ENCODE measurements around the gene TNS1. TPM values are rescaled to one million over a fixed set of nuclear protein-coding genes. Genes with fewer than 3 reads are reported as not detected.

Gene TNS1
- total RNA-seq, 2 donors from 2014 or later, result 0.29 to 2.1 TPM

DNA sequence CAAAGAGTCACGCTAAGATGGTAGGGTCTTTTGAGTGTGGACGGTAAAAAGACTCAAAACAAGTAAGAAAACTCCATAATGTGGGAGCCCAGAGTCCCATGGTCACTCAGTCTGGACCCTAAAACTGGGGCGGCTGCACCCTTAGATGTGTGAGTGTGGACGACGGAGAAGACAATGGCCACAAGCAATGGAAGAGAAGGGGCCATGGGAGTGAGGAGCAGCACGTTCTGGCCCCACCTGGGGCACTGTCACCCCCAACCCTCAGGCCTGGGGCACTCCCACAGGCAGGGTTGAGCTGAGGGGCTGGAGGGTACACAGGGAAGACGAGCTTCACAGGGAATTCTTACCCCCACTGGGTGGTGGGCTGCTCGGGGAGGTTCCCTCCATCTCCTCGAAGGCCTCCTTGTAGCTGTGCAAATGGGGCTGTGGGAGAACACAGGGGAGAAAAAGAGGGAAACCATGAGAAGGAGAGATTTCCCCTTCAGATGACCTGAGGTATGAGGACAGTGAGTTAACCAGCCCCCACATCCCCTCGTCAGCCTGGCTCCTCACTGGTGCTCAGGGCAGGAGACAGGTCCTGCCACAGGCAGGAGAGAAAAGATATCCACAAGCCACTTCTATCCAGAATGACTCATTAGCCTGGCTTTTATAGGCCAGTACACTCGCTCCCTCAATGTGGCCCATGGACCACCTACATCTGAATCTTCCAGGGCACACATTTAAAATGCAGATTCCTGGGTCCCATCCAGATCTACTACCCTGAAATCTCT is 167.9 kb downstream of the TNS1 start:
- no peak for ATAC-seq
- no peaks in the 10 kb centered on the region for H3K36me3 Mint-ChIP-seq
- no peaks in the 10 kb centered on the region for H3K9me3 Mint-ChIP-seq

DNA sequence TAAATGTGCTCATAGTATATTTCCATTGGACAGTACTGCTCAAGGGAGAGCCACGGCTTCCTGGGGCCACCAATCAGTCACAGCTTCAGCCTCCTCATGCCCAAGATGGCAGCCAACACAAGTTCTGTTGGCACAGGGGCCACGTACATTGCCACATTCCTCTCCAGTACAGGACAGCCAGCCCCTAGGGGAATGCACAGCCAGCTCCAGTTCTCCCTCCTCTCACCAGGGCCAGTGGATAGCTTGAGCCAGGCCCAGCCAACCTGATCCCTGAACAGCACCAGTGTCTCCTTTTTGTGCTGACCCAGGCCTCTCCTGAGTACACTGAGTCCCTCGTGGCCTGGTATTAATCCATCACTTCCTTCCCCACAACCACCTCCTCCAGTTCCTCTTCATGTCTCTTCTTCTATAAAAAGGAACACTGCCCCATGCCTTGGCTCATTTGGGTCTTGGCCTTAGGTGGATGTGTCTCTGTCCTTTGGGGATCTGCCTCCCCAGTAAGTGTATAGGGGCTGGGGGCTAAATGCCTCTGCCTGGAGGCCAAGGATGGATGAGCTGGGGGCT is 168.7 kb downstream of the TNS1 start:
- Mint-ChIP-seq H3K27ac (peak overlapping the region in 1 of 2 donors; percentile 23), H3K36me3 (no peaks in the 10 kb centered on the region), H3K9me3 (no peaks in the 10 kb centered on the region), H3K4me1 (ENCODE audit: low read depth in 2 of 2) (no peaks in the 10 kb centered on the region), H3K27me3 (peaks cover 0 to 5% of the 10 kb centered on the region in 2 donors), H3K4me3 (no peak overlapping the region)
- no peak for ATAC-seq
- no peak for DNase-seq (ENCODE audit: low spot score)

More for the DNA sequence above, 167.9 kb downstream of the TNS1 start:
- DNase-seq (ENCODE audit: low spot score), result no peak
- peak overlapping the region in 1 of 2 donors; percentile 23 for H3K27ac Mint-ChIP-seq
- H3K4me1 Mint-ChIP-seq (ENCODE audit: low read depth in 2 of 2), result no peaks in the 10 kb centered on the region
- peaks cover 0 to 5% of the 10 kb centered on the region in 2 donors for H3K27me3 Mint-ChIP-seq
- H3K4me3 Mint-ChIP-seq, result no peak overlapping the region

DNA sequence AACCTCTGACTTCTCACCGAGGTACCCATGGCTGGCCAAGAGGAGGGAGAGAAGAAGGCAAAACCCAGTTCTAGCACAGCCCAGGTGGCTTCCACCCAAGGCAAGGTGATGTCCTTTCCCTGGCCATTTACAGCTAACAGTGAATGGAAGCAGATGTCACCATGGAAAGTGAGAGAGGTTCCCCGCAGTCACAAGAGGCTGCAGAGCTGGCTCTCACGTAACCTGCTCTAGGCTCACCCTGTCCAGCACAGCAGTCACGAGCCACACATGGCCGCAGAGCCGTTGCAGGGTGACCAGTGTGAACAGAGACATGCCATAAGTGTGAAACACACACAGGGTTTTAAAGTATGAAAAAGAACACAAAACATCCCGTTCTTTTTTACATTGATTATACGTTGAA is 169.4 kb downstream of the TNS1 start:
- ATAC-seq, result no peak
- no peaks in the 10 kb centered on the region for H3K9me3 Mint-ChIP-seq
- no peak for DNase-seq (ENCODE audit: low spot score)
- H3K4me1 Mint-ChIP-seq (ENCODE audit: low read depth in 2 of 2), result no peaks in the 10 kb centered on the region
- H3K27ac Mint-ChIP-seq, result no peak overlapping the region
- H3K36me3 Mint-ChIP-seq, result no peaks in the 10 kb centered on the region
- peaks cover 0 to 5% of the 10 kb centered on the region in 2 donors for H3K27me3 Mint-ChIP-seq
- H3K4me3 Mint-ChIP-seq, result no peak overlapping the region

DNA sequence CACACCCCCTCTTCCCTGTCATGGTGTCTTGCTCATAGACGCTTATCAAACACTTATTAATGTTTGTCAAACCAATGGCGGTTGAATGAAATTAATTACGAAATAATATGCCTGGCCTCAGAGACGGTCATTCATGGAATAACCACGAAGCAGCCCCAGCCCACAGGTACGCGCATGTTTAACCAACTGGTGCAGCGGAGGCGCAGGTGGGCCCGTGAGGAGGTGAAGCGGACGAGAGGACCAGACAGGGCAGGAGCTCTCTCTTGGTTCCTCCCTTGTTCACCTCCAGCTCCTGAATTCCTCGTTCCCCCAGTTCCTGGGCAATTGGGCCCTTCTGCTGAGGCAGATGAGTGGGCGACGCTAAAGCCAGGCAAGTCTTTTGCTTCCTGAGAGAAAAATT is 169.8 kb downstream of the TNS1 start:
- H3K27me3 Mint-ChIP-seq, result peaks cover 0 to 5% of the 10 kb centered on the region in 2 donors

DNA sequence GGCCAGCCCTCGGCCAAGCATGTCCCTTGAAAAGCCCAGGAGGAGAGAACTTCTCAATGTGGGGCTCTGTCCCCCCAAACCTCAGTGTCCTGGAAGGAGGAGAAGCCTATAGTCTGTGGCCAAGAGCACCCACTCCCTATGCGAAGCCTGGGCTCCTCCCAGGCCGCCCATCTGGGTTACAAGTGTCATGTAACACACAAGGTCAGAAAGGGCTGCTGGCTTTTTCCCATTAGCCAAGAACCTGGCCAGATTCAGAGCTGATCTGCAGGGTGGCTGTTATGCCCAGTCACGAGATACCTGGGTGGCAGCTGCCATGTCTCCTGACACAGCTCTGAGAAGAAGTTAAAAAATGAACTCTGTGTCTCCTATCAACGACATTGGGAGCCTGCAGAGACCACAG is 170.7 kb downstream of the TNS1 start:
- Mint-ChIP-seq H3K27ac (no peak overlapping the region), H3K4me1 (ENCODE audit: low read depth in 2 of 2) (no peaks in the 10 kb centered on the region), H3K36me3 (no peaks in the 10 kb centered on the region), H3K4me3 (no peak overlapping the region), H3K9me3 (no peaks in the 10 kb centered on the region), H3K27me3 (peaks cover 0 to 5% of the 10 kb centered on the region in 2 donors)
- ATAC-seq, result no peak
- no peak for DNase-seq (ENCODE audit: low spot score)

More for the DNA sequence above, 169.8 kb downstream of the TNS1 start:
- Mint-ChIP-seq H3K4me1 (ENCODE audit: low read depth in 2 of 2) (no peaks in the 10 kb centered on the region), H3K9me3 (no peaks in the 10 kb centered on the region), H3K4me3 (no peak overlapping the region), H3K36me3 (no peaks in the 10 kb centered on the region), H3K27ac (no peak overlapping the region)
- DNase-seq (ENCODE audit: low spot score) (no peak), ATAC-seq (no peak)

DNA sequence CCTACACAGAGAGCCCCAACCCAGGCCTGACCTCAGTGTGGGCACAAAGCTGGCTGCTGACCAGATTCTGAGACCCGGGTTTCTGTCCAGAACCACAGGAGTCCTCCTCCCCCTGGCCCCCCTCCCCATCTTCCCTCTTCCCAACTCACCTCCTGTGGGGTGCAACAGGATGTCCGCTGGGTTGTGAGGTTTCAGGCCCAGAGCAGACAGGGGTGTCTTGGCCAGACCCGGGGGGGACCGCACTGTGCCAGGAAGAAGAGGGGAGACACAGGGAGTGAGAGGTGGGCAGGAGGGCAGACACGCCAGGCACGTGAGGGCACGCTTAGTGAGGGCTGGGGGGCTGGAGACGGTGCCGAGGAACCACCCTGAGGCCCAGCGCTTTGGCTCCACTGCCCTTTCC is 171.5 kb downstream of the TNS1 start:
- no peaks in the 10 kb centered on the region for H3K4me1 Mint-ChIP-seq (ENCODE audit: low read depth in 2 of 2)
- H3K36me3 Mint-ChIP-seq, result no peaks in the 10 kb centered on the region
- no peaks in the 10 kb centered on the region for H3K9me3 Mint-ChIP-seq
- H3K4me3 Mint-ChIP-seq, result no peak overlapping the region
- DNase-seq (ENCODE audit: low spot score) (no peak), ATAC-seq (no peak)
- H3K27ac Mint-ChIP-seq, result no peak overlapping the region
- H3K27me3 Mint-ChIP-seq, result peaks cover 0 to 5% of the 10 kb centered on the region in 2 donors

DNA sequence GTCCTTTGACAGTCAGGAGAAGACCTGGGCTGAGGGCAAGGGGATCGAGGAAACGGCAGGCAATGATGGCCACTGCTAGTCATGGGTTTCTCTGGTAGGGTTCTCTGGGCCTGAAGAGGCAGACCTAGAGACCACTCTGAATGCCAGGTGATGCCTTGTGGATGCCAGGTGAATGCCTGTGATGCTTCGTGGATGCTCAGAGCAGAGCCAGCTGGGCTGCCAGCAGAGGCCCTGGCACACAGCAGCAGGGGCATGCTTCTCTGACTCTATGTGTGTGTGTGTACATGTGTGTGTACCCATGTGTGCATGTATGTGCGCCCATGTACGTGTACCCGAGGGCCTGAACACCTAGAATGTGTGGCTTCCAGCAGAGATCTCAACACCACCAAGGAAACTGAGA is 172.0 kb downstream of the TNS1 start:
- H3K27ac Mint-ChIP-seq, result no peak overlapping the region
- no peaks in the 10 kb centered on the region for H3K4me1 Mint-ChIP-seq (ENCODE audit: low read depth in 2 of 2)
- DNase-seq (ENCODE audit: low spot score), result no peak
- no peak overlapping the region for H3K4me3 Mint-ChIP-seq
- H3K36me3 Mint-ChIP-seq, result no peaks in the 10 kb centered on the region
- H3K27me3 Mint-ChIP-seq, result peaks cover 0 to 7% of the 10 kb centered on the region in 2 donors
- H3K9me3 Mint-ChIP-seq, result no peaks in the 10 kb centered on the region
- no peak for ATAC-seq

DNA sequence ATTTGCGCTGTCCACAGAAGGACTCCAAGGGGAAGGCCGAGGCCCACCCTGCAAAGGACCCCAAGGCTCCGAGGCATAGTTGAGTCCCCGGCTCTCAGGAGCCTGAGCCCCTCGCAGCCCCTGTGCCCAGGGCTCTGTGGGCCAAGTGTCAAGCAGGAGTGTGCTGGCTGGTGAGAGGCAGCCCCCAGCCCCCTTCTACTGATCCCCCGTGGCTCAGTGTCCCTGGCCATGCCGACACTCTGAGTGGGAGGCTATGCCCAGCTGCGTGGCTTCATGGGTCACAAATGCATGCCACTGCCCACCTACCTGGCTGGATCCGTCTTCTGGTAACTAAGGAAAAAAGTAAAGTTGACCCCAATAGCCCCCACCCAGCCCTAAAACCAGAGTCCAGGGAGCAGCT is 172.7 kb downstream of the TNS1 start:
- H3K27ac Mint-ChIP-seq, result no peak overlapping the region

DNA sequence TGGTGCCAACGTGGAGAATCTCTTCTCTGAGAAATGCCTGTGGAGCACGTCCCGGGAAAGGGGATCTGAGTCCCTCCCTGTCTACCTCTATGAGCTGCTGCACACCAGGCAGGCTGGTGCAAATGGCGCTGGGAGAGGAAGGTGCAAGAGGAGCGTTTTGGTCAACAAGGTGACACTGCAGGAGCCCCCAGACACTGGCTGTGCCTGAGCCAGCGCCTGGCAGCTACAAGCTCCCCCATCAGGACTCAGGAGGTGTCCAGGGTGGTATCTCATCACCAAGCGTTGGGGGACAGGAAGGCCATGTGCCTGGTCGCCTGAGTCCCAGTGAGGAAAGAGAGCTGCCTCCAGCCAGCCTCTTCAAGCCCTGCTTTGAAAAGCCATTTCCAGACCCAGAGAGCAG is 173.4 kb downstream of the TNS1 start:
- DNase-seq (ENCODE audit: low spot score) (no peak), ATAC-seq (no peak)
- Mint-ChIP-seq H3K4me1 (ENCODE audit: low read depth in 2 of 2) (no peaks in the 10 kb centered on the region), H3K4me3 (no peak overlapping the region), H3K27me3 (peaks cover 0 to 7% of the 10 kb centered on the region in 2 donors), H3K27ac (no peak overlapping the region), H3K9me3 (no peaks in the 10 kb centered on the region), H3K36me3 (no peaks in the 10 kb centered on the region)

More for the DNA sequence above, 172.7 kb downstream of the TNS1 start:
- DNase-seq (ENCODE audit: low spot score), result no peak
- Mint-ChIP-seq H3K4me1 (ENCODE audit: low read depth in 2 of 2) (no peaks in the 10 kb centered on the region), H3K36me3 (no peaks in the 10 kb centered on the region), H3K4me3 (no peak overlapping the region), H3K9me3 (no peaks in the 10 kb centered on the region), H3K27me3 (peaks cover 0 to 7% of the 10 kb centered on the region in 2 donors)
- ATAC-seq, result no peak

DNA sequence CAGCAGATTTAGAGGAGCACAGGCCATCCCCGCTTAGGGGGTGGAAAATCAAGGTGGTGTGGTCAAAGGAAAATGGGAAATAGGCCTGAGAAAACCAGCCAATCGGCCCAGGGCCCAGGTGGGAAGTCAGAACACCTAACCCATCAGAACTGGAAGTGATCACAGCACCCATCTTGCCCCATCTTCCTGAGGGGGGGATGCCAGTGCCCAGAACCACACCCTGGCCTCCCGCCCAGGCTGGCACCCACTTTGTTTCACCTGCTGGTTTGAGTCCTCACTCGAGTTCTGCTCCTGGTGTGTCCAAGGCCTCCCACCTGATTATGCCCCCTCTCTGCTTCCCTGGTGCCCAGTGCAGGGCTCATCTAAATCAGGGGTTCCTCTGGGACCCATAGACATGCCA is 174.5 kb downstream of the TNS1 start:
- no peak for DNase-seq (ENCODE audit: low spot score)
- H3K27me3 Mint-ChIP-seq, result peaks cover 0 to 7% of the 10 kb centered on the region in 2 donors
- H3K36me3 Mint-ChIP-seq, result no peaks in the 10 kb centered on the region
- ATAC-seq, result no peak
- no peaks in the 10 kb centered on the region for H3K4me1 Mint-ChIP-seq (ENCODE audit: low read depth in 2 of 2)
- no peaks in the 10 kb centered on the region for H3K9me3 Mint-ChIP-seq
- H3K4me3 Mint-ChIP-seq, result no peak overlapping the region
- H3K27ac Mint-ChIP-seq, result no peak overlapping the region

DNA sequence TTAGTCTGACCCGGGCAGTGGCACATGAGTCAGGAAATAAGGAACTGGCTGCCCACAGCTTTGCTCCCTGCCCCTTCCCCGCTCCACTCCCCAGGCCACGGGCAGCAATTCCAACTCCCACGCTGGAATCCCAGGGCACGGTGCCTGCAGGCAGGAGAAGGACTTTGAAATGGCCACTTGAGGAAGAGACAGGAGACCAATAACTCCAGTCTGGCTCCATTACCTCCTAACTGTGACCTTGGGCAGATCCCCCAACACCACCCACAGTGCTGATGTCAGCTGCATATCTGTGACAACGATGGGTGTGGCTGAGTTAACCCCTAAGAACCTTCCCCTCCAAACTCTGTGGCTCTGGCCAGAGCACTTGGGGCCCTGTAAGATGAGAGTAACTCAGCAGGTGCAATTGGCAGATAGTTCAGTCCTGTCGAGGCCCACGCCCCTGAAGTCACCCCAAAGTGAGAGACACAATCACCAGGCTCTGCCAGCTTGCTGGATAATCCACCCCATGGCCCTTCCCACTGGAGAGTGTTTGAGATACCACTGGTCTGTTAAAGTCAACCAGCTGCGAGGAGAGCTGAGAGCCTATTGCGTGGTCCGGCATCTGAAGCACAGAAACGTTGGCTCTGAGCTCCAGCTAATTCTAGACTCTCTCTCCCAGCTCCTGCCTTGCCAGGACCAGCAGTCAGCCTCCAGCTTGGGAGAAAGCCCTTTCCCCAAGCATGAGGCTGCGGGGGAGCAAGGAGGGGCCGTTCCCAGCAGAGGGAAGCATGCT is 175.2 kb downstream of the TNS1 start:
- Mint-ChIP-seq H3K27me3 (peaks cover 0 to 4% of the 10 kb centered on the region in 2 donors), H3K9me3 (no peaks in the 10 kb centered on the region), H3K4me3 (no peak overlapping the region), H3K27ac (no peak overlapping the region), H3K4me1 (ENCODE audit: low read depth in 2 of 2) (no peaks in the 10 kb centered on the region), H3K36me3 (no peaks in the 10 kb centered on the region)
- DNase-seq (ENCODE audit: low spot score), result no peak
- no peak for ATAC-seq

DNA sequence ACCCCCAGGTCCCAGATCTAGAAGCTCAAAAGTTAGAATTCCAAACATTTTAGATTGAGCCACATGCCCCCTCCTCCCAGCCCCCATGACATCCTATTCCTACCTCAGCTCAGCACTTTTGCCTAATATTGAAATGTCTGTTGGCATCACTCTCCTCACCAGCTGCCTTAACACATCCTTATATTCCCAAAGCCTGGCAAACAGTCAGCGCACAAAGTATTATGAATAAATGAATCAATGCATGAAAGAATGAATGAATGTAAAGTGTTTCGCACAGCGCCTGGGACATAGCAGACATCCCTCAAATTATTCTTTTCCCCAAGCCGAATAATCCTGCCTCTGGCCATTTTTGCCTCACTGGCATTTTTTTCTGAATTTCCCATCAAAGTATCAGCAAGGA is 175.8 kb downstream of the TNS1 start:
- no peak for ATAC-seq
- H3K4me3 Mint-ChIP-seq, result no peak overlapping the region
- no peaks in the 10 kb centered on the region for H3K9me3 Mint-ChIP-seq
- no peak overlapping the region for H3K27ac Mint-ChIP-seq
- no peaks in the 10 kb centered on the region for H3K36me3 Mint-ChIP-seq
- peaks cover 0 to 2% of the 10 kb centered on the region in 2 donors for H3K27me3 Mint-ChIP-seq
- H3K4me1 Mint-ChIP-seq (ENCODE audit: low read depth in 2 of 2), result no peaks in the 10 kb centered on the region
- DNase-seq (ENCODE audit: low spot score), result no peak

DNA sequence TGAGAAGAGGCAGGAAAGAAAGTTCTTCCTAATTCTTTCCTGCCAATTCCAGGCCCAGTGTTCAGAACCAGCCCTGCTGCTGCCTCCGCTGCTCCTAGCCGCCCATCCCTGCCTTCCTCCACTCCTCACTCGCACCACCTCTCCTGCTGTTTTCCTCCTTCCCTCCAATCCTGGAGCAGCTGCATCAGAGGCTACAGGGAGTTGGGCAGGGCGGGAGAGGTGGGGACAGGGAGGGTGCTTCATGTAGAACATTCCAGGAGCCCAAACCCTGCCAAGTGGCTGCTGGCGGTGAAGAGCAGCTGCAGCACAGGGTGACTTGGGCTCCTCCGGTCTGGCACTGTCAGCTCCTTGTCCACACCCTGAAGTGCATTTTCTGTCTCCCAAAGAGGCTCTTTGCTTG is 176.3 kb downstream of the TNS1 start:
- no peak overlapping the region for H3K4me3 Mint-ChIP-seq
- DNase-seq (ENCODE audit: low spot score) (no peak), ATAC-seq (no peak)
- no peaks in the 10 kb centered on the region for H3K4me1 Mint-ChIP-seq (ENCODE audit: low read depth in 2 of 2)
- peaks cover 0 to 2% of the 10 kb centered on the region in 2 donors for H3K27me3 Mint-ChIP-seq
- H3K36me3 Mint-ChIP-seq, result no peaks in the 10 kb centered on the region
- no peaks in the 10 kb centered on the region for H3K9me3 Mint-ChIP-seq
- H3K27ac Mint-ChIP-seq, result no peak overlapping the region
